HK-2 (cell line): ENCODE measurements around the gene FILIP1L.
"Not testable (repeated sequence)": the region's sequence is repeated elsewhere in the genome, so short reads cannot be mapped to it uniquely, and the experiment has no call there.

Source experiments
- DNase-seq: peaks from one replicate; pipeline ENCODE4 v3.0.0-alpha.2; 2018; ENCODE audit not compliant: unreplicated experiment

The FILIP1L gene

GRCh38 chr3:100098784-100099070 is 15.6 kb downstream of the FILIP1L start:
- no peak for DNase-seq

GRCh38 chr3:100097919-100098783 is 16.1 kb downstream of the FILIP1L start:
- no peak for DNase-seq

GRCh38 chr3:100096866-100097265 is 17.4 kb downstream of the FILIP1L start:
- no peak for DNase-seq

- not testable (repeated sequence) for DNase-seq
Observed at GRCh38 chr3:100096286-100096685, 18.0 kb downstream of the FILIP1L start.

GRCh38 chr3:100093831-100094230 is 20.5 kb downstream of the FILIP1L start:
- no peak for DNase-seq

GRCh38 chr3:100090669-100091005 is 23.7 kb downstream of the FILIP1L start:
- DNase-seq, result no peak

- DNase-seq, result peak; percentile 25
Observed at GRCh38 chr3:100089812-100090668, 24.3 kb downstream of the FILIP1L start.

GRCh38 chr3:100088735-100089368 is 25.4 kb downstream of the FILIP1L start:
- no peak for DNase-seq

- DNase-seq, result no peak
Observed at GRCh38 chr3:100087198-100087597, 27.1 kb downstream of the FILIP1L start.

- DNase-seq, result no peak
Observed at GRCh38 chr3:100086401-100086800, 27.9 kb downstream of the FILIP1L start.

- no peak for DNase-seq
Observed at GRCh38 chr3:100084100-100084806, 30.0 kb downstream of the FILIP1L start.

GRCh38 chr3:100083209-100083608 is 31.1 kb downstream of the FILIP1L start:
- DNase-seq, result no peak

GRCh38 chr3:100082714-100083113 is 31.6 kb downstream of the FILIP1L start:
- DNase-seq, result no peak

GRCh38 chr3:100081986-100082692 is 32.2 kb downstream of the FILIP1L start:
- no peak for DNase-seq

- no peak for DNase-seq
Observed at GRCh38 chr3:100081311-100081710, 33.0 kb downstream of the FILIP1L start.

GRCh38 chr3:100080573-100080972 is 33.7 kb downstream of the FILIP1L start:
- no peak for DNase-seq

GRCh38 chr3:100079328-100079727 is 35.0 kb downstream of the FILIP1L start:
- DNase-seq, result no peak

- no peak for DNase-seq
Observed at GRCh38 chr3:100076731-100077529, 37.4 kb downstream of the FILIP1L start.

GRCh38 chr3:100075851-100076730 is 38.2 kb downstream of the FILIP1L start:
- DNase-seq, result no peak
